Thoracic aorta (tissue), 2 donors: Measurements from ENCODE around the gene ZDHHC8. TPM values are rescaled to one million over a fixed set of nuclear protein-coding genes. Genes with fewer than 3 reads are reported as not detected.

Experiments used
- ATAC-seq: fragments of 150-250 bp; one replicate; pipeline ENCODE4 v1.8.0; 2017; ENCODE audit warnings: low read depth; ENCODE audit not compliant: insufficient number of reproducible peaks, low FRiP score
- DNase-seq: peaks from one replicate; pipeline ENCODE4 v3.0.0-alpha.2; 2020; ENCODE audit warnings: low spot score
- H3K27ac ChIP-seq, 2 donors: fragments of 200-600 bp; sonication (generic); 1 replicate in 1 of 2; 2 replicates in 1 of 2; pipeline ENCODE4 v1.5.1; 2016; ENCODE audit warnings: mild to moderate bottlenecking in 2 of 2, moderate library complexity in 2 of 2
- H3K27me3 ChIP-seq: fragments of 200-600 bp; sonication (generic); replicated peaks from 2 replicates; pipeline ENCODE4 v1.6.0; 2016; ENCODE audit warnings: mild to moderate bottlenecking; ENCODE audit not compliant: insufficient read depth
- H3K36me3 ChIP-seq: fragments of 200-600 bp; sonication (generic); one replicate; pipeline ENCODE4 v1.5.1; 2016
- H3K4me1 ChIP-seq, 2 donors: fragments of 200-600 bp; sonication (generic); 1 replicate in 1 of 2; 2 replicates in 1 of 2; pipeline versions ENCODE4 v1.5.1 to v1.6.0; 2016; ENCODE audit warnings: low read depth in 2 of 2, mild to moderate bottlenecking in 1 of 2; ENCODE audit not compliant: control insufficient read depth in 1 of 2
- H3K4me3 ChIP-seq: fragments of 200-600 bp; sonication (generic); 2 replicates; pipeline ENCODE4 v1.5.1; 2016; ENCODE audit warnings: mild to moderate bottlenecking
- H3K9me3 ChIP-seq: fragments of 200-600 bp; sonication (generic); 2 replicates; pipeline ENCODE4 v1.5.1; 2016
- total RNA-seq, 2 donors: library from RNA; depleted of rRNA; stranded (reverse); fragments of >200 nt; gene quantifications; one replicate each; pipeline versions ENCODE4 v1.1.0 to v1.2.3, GENCODE V29; 2016
- TF ChIP-seq, protein P1 (sequence below): fragments of 200-600 bp; sonication (generic); IDR thresholded peaks from one replicate; pipeline ENCODE4 v1.5.1; 2019; ENCODE audit warnings: antibody characterized with exemption

The ZDHHC8 gene
- total RNA-seq, 2 donors from 2014 or later, result 14.8 to 49.8 TPM

GRCh38 chr22:20182365-20182764, 50.8 kb downstream of the ZDHHC8 start:
- ATAC-seq, result no peak
- no peaks in the 10 kb centered on the region for H3K27me3 ChIP-seq
- H3K4me1 ChIP-seq, result no peaks in the 10 kb centered on the region
- no peak overlapping the region for H3K4me3 ChIP-seq
- no peaks in the 10 kb centered on the region for H3K36me3 ChIP-seq
- H3K27ac ChIP-seq, result no peak overlapping the region
- TF ChIP-seq, protein P1, sequence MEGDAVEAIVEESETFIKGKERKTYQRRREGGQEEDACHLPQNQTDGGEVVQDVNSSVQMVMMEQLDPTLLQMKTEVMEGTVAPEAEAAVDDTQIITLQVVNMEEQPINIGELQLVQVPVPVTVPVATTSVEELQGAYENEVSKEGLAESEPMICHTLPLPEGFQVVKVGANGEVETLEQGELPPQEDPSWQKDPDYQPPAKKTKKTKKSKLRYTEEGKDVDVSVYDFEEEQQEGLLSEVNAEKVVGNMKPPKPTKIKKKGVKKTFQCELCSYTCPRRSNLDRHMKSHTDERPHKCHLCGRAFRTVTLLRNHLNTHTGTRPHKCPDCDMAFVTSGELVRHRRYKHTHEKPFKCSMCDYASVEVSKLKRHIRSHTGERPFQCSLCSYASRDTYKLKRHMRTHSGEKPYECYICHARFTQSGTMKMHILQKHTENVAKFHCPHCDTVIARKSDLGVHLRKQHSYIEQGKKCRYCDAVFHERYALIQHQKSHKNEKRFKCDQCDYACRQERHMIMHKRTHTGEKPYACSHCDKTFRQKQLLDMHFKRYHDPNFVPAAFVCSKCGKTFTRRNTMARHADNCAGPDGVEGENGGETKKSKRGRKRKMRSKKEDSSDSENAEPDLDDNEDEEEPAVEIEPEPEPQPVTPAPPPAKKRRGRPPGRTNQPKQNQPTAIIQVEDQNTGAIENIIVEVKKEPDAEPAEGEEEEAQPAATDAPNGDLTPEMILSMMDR, result no peak
- no peak for DNase-seq
- no peaks in the 10 kb centered on the region for H3K9me3 ChIP-seq

GRCh38 chr22:20183101-20183500, 51.5 kb downstream of the ZDHHC8 start:
- DNase-seq (no peak), ATAC-seq (no peak)
- Histone ChIP-seq H3K36me3 (no peaks in the 10 kb centered on the region), H3K4me1 (no peaks in the 10 kb centered on the region), H3K4me3 (no peak overlapping the region), H3K27ac (no peak overlapping the region), H3K27me3 (no peaks in the 10 kb centered on the region), H3K9me3 (no peaks in the 10 kb centered on the region)
- TF ChIP-seq, protein P1, result no peak

GRCh38 chr22:20183823-20184222, 52.2 kb downstream of the ZDHHC8 start:
- DNase-seq, result no peak
- Histone ChIP-seq H3K4me1 (no peaks in the 10 kb centered on the region), H3K36me3 (no peaks in the 10 kb centered on the region), H3K27me3 (no peaks in the 10 kb centered on the region), H3K4me3 (no peak overlapping the region), H3K9me3 (no peaks in the 10 kb centered on the region), H3K27ac (no peak overlapping the region)
- TF ChIP-seq, protein P1, result no peak
- ATAC-seq, result no peak

- no peak for DNase-seq
- TF ChIP-seq, protein P1, result no peak
- H3K4me3 ChIP-seq, result no peak overlapping the region
- H3K36me3 ChIP-seq, result no peaks in the 10 kb centered on the region
- H3K9me3 ChIP-seq, result no peaks in the 10 kb centered on the region
- H3K4me1 ChIP-seq, result no peaks in the 10 kb centered on the region
- no peaks in the 10 kb centered on the region for H3K27me3 ChIP-seq
- ATAC-seq, result no peak
- no peak overlapping the region for H3K27ac ChIP-seq
These were observed 53.0 kb downstream of the ZDHHC8 start for GRCh38 chr22:20184501-20185165.

GRCh38 chr22:20185750-20186149, 54.1 kb downstream of the ZDHHC8 start:
- no peaks in the 10 kb centered on the region for H3K4me1 ChIP-seq
- H3K9me3 ChIP-seq, result no peaks in the 10 kb centered on the region
- no peaks in the 10 kb centered on the region for H3K27me3 ChIP-seq
- no peak overlapping the region for H3K27ac ChIP-seq
- H3K4me3 ChIP-seq, result no peak overlapping the region
- TF ChIP-seq, protein P1, result no peak
- no peak for DNase-seq
- H3K36me3 ChIP-seq, result no peaks in the 10 kb centered on the region
- no peak for ATAC-seq
